Thyroid gland (tissue), 4 donors: ENCODE results near the gene ADRA2B.

Experiments used
- POLR2A ChIP-seq, 2 donors: fragments of 450-650 bp; IDR thresholded peaks; one replicate each; pipeline ENCODE4 v1.6.1; 2017; ENCODE audit warnings: antibody characterized with exemption in 2 of 2, mild to moderate bottlenecking in 2 of 2, moderate library complexity in 1 of 2
- TF ChIP-seq, protein P1 (sequence below), 6 experiments: fragments of 200-600 bp in 3 of 6; fragments of 450-650 bp in 3 of 6; sonication (generic) in 3 of 6; IDR thresholded peaks; one replicate each; pipeline ENCODE4 v1.5.1; 2016 to 2019; ENCODE audit warnings: antibody characterized with exemption in 6 of 6, mild to moderate bottlenecking in 2 of 6, inconsistent platforms in 1 of 6, moderate library complexity in 1 of 6

GRCh38 chr2:96130483-96130882 lies 14.1 kb upstream of the ADRA2B start:
- TF ChIP-seq, protein P1, sequence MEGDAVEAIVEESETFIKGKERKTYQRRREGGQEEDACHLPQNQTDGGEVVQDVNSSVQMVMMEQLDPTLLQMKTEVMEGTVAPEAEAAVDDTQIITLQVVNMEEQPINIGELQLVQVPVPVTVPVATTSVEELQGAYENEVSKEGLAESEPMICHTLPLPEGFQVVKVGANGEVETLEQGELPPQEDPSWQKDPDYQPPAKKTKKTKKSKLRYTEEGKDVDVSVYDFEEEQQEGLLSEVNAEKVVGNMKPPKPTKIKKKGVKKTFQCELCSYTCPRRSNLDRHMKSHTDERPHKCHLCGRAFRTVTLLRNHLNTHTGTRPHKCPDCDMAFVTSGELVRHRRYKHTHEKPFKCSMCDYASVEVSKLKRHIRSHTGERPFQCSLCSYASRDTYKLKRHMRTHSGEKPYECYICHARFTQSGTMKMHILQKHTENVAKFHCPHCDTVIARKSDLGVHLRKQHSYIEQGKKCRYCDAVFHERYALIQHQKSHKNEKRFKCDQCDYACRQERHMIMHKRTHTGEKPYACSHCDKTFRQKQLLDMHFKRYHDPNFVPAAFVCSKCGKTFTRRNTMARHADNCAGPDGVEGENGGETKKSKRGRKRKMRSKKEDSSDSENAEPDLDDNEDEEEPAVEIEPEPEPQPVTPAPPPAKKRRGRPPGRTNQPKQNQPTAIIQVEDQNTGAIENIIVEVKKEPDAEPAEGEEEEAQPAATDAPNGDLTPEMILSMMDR (IDR thresholded peaks at IDR 0.05), result no peak
- TF ChIP-seq POLR2A (IDR thresholded peaks at IDR 0.05), result no peak
